Activated CD8-positive, alpha-beta memory T cell treated with anti-CD3 and anti-CD28 coated beads for 1 hour (primary cell): Measurements from ENCODE around the gene ATOX1.

Source experiments
- DNase-seq, 2 donors: peaks; one replicate each; pipeline ENCODE4 v3.0.0-alpha.2; 2020; ENCODE audit warnings: low read depth in 1 of 2; ENCODE audit errors: extremely low read depth in 1 of 2

The ATOX1 gene

DNA sequence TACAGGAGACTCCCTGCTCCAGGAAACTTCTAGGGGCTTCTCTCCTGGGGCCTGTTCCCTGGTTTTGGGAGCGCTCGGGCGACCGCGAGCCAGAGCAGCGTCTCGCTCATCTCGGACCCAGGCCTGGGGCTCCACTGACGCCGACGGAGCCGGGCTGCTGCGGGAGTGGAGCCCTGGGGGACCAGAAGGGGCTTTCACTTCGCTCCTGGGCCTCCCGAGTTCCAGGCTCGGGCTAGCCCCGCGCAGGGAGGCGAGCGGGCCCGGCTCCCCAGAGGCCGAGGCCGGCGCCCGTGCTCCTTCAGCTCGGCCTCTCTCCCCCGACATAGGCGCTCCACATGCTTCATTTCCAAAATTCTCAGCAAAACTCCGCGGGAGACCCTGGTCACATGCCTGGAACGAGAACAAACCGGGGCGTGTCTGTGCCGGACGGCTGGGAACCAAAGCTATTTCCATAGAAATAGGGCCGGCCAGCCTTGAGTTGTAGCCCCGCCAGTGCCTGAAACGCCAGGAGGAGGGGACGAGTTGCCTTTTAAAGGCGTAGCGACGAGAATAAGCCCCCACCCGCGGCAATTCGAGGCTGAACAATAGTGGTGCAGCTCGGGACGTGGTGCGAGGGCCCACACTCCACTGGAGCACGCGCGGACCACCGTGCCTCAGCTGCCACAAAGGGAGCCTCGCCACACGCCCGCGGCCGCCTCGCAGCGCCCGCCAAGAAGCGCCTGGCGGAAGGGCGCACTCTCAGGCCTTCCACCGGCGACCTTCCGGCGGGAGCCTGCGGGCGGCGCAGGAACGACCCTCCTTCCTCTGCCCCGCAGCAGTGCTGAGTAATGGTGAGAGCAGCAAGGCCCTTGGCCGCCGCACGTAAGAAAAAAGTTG, 12.2 kb upstream of the ATOX1 start:
- peak; percentile 20 to 27 for DNase-seq

- no peak for DNase-seq
These were observed 8.5 kb upstream of the ATOX1 start for GRCh38 chr5:151766975-151767374.

DNA sequence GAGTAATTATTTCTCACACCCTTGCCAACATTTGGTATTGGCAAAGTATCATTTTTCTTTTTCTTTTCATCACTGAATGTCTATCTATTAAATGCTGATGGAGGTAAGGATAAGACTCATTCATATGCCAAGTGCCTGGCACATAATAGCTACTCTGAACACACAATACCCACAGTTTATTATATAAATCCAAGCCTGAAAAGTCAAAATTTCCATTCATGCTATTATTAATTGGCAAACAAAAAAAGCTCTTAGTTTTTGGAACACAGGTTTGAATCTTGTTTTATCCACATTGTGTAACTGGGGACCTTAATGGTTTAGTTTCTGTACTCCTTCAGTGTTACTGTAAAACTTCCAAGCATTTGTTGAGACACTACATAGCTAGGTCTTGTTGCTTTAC, 6.4 kb upstream of the ATOX1 start:
- DNase-seq = no peak

DNA sequence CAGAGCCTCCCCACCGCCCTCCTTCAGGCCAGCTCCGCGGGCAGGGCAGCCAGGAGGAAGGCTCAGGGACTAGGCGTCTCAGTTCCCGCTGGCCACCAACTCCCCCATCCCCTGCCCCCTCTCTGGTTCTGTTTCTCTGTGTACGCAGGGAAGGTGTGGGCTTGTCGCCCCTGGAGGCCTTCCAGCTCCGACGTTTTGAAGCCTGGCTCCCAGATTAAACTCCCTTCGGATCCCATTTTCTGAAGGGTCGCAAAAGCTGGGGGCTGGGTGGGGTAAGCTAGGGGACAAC, 346 bp downstream of the ATOX1 start:
- DNase-seq = no peak

DNA sequence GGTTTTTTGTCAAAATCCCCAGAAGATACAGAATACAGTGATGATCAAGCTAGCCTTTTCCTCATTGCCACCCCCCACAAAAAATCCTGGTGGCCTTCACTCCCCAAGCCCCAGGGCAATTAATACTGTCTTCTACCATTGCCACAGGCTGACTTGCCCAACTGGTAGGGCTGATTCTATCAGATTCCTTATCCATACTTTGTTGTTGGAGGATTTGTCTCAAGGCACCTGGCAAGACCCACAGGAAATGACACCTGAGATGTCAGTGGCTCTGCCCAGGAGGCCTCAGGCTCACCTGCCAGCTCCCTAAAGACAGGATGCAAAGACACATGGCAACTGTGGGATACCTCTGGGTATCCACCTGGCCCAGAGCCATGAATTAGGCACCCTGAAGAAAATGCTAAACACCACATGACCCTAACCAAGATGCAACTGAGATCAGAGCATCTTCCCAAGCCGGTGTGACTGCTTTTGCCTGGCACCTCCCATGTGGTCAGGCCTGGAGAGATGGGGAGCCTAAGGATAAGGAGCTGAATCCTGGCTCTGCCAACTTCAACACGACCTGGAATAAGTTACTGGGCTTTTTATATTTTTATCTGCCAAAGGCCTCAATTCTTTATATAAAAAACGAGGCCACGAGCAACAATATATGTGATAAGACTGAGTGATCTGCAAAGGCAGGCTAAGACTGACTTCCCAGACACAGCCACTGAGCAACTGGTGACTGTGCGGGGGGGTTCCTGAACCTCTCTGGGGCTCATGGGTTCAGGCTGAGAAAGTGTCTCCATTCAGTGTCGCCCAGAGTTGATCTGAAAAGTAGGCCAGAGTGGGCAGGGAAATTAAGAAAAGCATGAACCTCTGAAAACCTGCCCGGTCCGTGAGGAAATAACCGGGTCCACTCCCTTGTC, 944 bp downstream of the ATOX1 start:
- DNase-seq = no peak

DNA sequence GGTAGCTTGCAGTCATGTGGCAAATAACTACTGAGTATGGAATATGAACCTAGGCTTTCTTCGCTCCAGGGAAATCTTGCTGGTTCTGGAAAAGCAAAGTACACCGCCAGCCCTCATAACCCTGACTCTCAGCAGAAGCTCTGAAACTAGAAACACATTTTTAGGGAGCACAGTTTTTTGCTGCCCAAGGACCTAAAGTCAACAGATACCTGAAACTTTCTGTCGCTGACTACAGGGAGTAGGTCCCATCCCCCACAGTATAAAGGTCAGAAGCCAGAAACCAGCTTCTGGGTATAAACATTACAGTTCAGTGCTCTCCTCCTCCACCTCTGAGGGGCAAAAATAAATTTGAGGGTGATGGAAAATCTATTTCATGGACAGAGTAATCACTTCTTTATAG, 3.0 kb downstream of the ATOX1 start:
- DNase-seq = no peak

- no peak for DNase-seq
These were observed 6.8 kb downstream of the ATOX1 start for GRCh38 chr5:151751593-151751992.

DNA sequence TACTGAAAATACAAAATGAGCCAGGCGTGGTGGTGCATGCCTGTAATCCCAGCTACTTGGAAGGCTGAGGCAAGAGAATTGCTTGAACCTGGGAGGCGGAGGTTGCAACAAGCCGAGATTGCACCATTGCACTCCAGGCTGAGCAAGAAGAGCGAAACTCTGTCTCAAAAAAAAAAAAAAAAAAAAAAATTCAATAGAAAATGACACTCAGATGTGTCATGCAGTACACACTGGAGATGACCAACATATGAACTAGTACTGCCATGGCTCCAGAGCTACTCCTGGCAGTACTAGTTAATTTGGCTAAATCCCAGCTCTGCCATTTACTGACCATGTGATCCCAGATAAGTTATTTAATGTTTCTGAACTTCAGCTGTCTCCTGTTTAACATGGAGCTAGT, 7.3 kb downstream of the ATOX1 start:
- DNase-seq = no peak

DNA sequence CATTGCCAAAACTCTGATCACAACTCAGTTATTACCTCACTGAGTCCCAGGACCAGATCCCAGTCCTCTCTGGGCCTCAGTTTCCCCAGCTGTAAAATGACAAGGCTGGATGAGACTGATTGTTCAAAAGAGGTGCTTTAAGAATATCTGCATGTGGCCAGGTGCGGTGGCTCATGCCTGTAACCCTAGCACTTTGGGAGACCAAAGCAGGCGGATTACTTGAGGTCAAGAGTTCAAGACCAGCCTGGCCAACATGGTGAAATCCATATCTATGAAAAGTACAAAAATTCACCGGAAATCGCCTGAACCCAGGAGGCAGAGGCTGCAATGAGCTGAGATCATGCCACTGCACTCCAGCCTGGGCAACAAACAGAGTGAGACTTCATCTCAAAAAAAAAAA, 8.3 kb downstream of the ATOX1 start:
- no peak for DNase-seq

DNA sequence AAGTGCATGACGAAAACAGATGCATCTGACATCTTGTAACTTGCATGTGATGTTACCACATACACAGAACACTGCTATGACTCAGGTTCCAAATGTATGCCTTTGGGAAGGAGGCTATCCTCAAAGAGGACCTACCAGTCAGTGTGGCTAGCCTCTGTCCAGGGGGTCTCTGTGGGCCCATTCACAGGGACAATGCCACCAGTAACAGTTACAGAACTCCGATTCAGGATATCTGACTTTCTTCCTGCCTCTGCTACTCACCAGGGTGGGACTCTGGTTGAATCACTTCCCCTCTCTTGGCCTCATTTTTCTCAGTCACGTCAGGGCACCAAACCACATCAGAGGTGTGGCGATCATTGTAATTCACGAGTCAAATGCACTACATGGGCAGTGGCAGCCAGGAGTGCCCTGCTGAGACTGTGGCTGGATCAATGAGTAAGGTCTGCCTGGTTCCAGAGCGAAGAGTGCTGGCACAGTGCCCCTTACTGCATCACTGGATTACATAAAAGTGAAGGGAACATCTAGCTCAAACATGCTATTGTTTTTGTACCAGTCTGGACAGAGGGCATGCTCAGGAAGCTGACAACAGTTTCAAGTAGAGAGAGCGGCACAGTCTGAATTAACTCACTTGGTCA, 13.2 kb downstream of the ATOX1 start:
- DNase-seq = no peak

DNA sequence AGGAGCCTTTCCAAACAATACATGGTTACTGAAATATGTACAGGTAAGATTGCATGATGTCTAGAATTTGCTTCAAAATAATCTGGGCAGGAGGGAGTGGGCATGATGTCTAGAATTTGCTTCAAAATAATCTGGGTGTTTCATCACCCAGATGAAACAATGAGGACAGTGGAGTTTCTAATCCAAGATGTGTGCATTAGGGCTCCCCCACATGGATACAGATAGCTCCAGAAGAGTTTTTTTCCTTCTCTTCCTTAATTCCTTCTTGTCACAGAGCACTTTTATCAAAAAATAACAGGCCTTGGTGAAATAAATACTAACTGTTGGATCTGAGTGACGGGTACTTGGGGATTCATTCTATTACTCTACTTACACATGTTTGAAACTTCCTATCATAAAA, 14.9 kb downstream of the ATOX1 start:
- no peak for DNase-seq

GRCh38 chr5:151742870-151743294, 15.5 kb downstream of the ATOX1 start:
- DNase-seq = no peak

DNA sequence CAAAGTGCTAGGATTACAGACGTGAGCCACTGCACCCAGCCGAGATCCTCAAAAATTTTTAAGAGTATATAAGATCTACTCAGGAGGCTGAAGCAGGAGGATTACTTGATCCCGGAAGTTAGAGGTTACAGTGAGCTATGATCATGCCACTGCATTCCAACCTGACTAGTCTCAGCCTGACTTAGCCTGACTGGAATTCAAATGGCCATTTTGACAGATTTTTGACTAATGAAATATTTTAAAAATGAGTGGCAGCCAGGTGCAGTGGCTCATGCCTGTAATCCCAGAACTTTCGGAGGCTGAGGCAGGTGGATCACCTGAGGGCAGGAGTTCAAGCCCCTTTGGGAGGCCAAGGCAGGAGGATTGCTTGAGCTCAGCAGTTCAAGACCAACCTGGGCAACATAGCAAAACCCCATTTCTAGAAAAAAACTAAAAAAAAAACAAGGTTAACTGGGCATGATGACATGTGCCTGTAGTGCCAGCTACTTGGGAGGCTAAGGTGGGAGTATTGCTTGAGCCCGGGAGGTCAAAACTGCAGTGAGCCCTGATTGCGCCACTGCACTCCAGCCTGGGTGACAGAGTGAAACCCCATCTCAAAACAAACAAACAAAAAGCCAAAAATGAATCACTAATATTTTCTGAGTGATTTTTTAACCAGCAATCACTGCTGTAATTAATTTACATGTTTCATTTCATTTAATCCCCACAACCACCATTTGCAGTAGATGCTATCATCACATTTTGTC, 16.6 kb downstream of the ATOX1 start:
- no peak for DNase-seq

- no peak for DNase-seq
These were observed 17.5 kb downstream of the ATOX1 start for GRCh38 chr5:151740958-151741373.

DNA sequence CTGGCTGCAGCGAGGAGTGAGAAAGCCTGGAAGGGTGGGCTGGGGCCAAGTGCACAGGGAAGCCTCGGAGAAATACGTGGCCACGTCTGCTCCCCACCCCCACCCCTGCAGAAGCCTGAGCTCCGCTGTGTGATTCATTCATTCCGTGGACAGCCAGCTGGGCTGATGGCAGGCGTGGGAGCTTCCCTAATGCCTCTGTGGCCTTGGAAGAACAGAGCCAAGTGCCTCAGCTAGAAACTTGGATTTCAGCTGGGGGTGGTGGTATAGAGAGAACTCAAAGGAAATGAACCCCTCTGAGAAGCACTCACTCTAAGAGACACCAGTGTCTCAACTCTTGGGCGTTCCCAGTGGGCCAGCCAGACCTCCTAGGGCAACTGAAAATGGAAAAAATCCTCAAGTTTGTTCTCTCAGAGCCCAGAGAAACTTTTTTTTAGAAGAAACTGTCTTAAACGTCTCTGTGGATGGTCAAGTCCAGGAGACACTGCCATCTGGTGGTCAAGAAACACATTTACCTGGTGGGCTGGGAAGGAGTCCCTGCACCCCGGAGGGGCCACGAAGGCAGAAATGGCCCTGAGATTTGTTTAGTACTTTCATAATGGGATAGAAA, 18.0 kb downstream of the ATOX1 start:
- no peak for DNase-seq

DNA sequence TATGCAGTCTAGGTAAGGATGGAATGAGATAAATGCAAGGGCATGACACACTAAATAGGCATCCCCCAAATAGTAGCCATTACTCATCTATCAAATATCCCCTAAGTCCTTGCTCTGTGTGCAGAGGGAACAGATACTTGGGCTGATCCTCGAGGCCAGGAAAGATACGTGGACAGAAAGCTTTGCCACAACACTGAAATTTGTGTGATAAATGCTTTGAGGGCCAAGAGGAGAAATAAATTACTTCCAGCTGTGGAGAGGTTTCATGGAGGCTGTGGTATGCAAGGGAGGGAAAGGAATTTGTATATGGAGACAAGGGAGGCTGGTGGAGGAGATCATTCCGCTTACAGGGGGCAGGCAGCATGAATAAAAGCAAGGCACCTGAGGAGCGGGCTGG, 18.5 kb downstream of the ATOX1 start:
- no peak for DNase-seq

GRCh38 chr5:151739395-151739794, 19.0 kb downstream of the ATOX1 start:
- no peak for DNase-seq

- no peak for DNase-seq
These were observed 20.1 kb downstream of the ATOX1 start for GRCh38 chr5:151738125-151738848.

DNA sequence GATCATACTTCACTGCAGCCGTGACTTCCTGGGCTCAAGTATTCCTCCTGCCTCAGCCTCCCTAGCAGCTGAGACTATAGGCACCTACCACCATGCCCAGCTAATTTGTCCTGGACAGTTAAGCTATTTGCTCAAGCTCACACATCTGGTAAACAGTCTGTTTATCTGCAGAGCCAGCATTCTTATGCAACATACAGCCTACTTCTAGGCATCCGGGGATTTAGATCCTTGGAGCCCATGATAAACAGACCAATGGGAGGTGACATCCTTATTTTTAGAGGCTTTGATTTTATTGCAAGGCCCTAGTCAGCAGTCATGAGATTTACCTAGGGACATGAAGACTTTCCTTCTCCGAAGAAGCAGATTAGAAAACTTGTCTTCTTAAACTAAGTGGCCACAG, 21.0 kb downstream of the ATOX1 start:
- no peak for DNase-seq

DNA sequence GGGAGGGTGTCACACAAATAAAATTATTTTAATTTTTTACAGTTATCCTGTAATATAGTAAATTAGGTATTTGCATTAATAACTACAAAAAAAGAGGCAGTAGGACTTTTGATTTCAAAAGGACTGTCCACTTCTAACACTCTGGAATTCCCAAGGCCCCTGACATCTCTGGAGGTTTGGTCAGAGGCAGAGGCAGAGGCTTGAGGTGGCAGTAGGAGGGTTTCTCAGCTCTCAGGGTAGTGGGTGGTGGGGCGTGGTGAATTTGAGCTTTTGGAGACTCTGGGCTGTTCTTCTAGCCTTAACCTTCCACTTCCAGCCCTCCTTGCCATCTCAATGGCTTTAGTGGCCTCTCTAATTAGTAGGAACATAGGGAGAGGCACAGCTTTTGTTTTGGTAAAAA, 22.8 kb downstream of the ATOX1 start:
- no peak for DNase-seq
